HepG2 (cell line): ENCODE results near the gene RNF40. TPM values are rescaled to one million over a fixed set of nuclear protein-coding genes. Genes with fewer than 3 reads are reported as not detected.

Experiments
- AFF4 ChIP-seq: sonication (generic); formaldehyde crosslinking; IDR thresholded peaks from 2 replicates; pipeline ENCODE4 v1.4.0; 2020; ENCODE audit warnings: missing genetic modification reagents
- BHLHE40 ChIP-seq: IDR thresholded peaks from 2 replicates; pipeline ENCODE4 v1.6.1; 2011; ENCODE audit warnings: low read length, improper control_type of control experiment
- BORCS8-MEF2B ChIP-seq: sonication (generic); formaldehyde crosslinking; IDR thresholded peaks from 2 replicates; pipeline ENCODE4 v1.8.0; 2022; ENCODE audit warnings: mild to moderate bottlenecking, missing genetic modification reagents
- CENPT ChIP-seq: sonication (generic); formaldehyde crosslinking; IDR thresholded peaks from 2 replicates; pipeline ENCODE4 v1.8.0; 2022; ENCODE audit warnings: low read depth, mild to moderate bottlenecking, moderate library complexity, missing genetic modification reagents
- CERS6 ChIP-seq: sonication (generic); formaldehyde crosslinking; IDR thresholded peaks from 2 replicates; pipeline ENCODE4 v1.5.0; 2020; ENCODE audit warnings: missing genetic modification reagents
- DNMT3B ChIP-seq: conservative IDR thresholded peaks from 2 replicates; pipeline ENCODE4 v1.6.1; 2016; ENCODE audit warnings: missing biosample characterization, control low read depth
- ETV6 ChIP-seq: sonication (generic); formaldehyde crosslinking; conservative IDR thresholded peaks from 2 replicates; pipeline ENCODE4 v1.4.0; 2020; ENCODE audit warnings: missing genetic modification reagents
- GATAD1 ChIP-seq: IDR thresholded peaks from 2 replicates; pipeline ENCODE4 v1.6.1; 2016; ENCODE audit warnings: missing genetic modification reagents, missing compliant biosample characterization
- KDM2A ChIP-seq: sonication (generic); formaldehyde crosslinking; IDR thresholded peaks from 2 replicates; pipeline ENCODE4 v1.4.0; 2020; ENCODE audit warnings: low read depth, missing genetic modification reagents, borderline replicate concordance
- KMT2A ChIP-seq: sonication (generic); formaldehyde crosslinking; IDR thresholded peaks from 2 replicates; pipeline ENCODE4 v1.4.0; 2020; ENCODE audit warnings: missing genetic modification reagents
- NONO ChIP-seq, 2 experiments: fragments of 450-650 bp in 1 of 2; sonication (generic) in 1 of 2; formaldehyde crosslinking in 1 of 2; IDR thresholded peaks in 1 of 2; conservative IDR thresholded peaks in 1 of 2; 2 replicates each; pipeline versions ENCODE4 v1.6.1 to v1.8.0; 2017 to 2022; ENCODE audit warnings: mild to moderate bottlenecking in 1 of 2, missing genetic modification reagents in 1 of 2, moderate library complexity in 1 of 2
- RARA ChIP-seq: IDR thresholded peaks from 2 replicates; pipeline ENCODE4 v1.6.1; 2016; ENCODE audit warnings: missing genetic modification reagents, missing compliant biosample characterization
- RFX5 ChIP-seq: IDR thresholded peaks from 2 replicates; pipeline ENCODE4 v1.6.1; 2011; ENCODE audit warnings: low read depth, low read length, improper control_type of control experiment
- RXRB ChIP-seq: IDR thresholded peaks from 2 replicates; pipeline ENCODE4 v1.6.1; 2016; ENCODE audit warnings: borderline replicate concordance, missing genetic modification reagents, missing compliant biosample characterization
- SMAD1 ChIP-seq: sonication (generic); formaldehyde crosslinking; IDR thresholded peaks from 2 replicates; pipeline ENCODE4 v1.4.0; 2020; ENCODE audit warnings: missing genetic modification reagents, low read depth, mild to moderate bottlenecking, borderline replicate concordance
- TBL1XR1 ChIP-seq: fragments of 150-350 bp; IDR thresholded peaks from 2 replicates; pipeline ENCODE4 v1.6.1; 2014; ENCODE audit warnings: borderline replicate concordance, low read length; ENCODE audit not compliant: partially characterized antibody
- TFDP2 ChIP-seq: sonication (generic); formaldehyde crosslinking; IDR thresholded peaks from 2 replicates; pipeline ENCODE4 v1.4.0; 2020; ENCODE audit warnings: missing genetic modification reagents
- ZNF232 ChIP-seq: sonication (generic); formaldehyde crosslinking; IDR thresholded peaks from 2 replicates; pipeline ENCODE4 v1.4.0; 2020; ENCODE audit warnings: missing genetic modification reagents, borderline replicate concordance
- ZNF234 ChIP-seq: sonication (generic); formaldehyde crosslinking; conservative IDR thresholded peaks from 2 replicates; pipeline ENCODE4 v1.5.1; 2020; ENCODE audit warnings: mild to moderate bottlenecking, missing genetic modification reagents
- ZNF335 ChIP-seq: sonication (generic); formaldehyde crosslinking; IDR thresholded peaks from 2 replicates; pipeline ENCODE4 v1.4.0; 2020; ENCODE audit warnings: missing genetic modification reagents
- ZNF34 ChIP-seq: sonication (generic); formaldehyde crosslinking; IDR thresholded peaks from 2 replicates; pipeline ENCODE4 v1.4.0; 2020; ENCODE audit warnings: mild to moderate bottlenecking, missing genetic modification reagents, borderline replicate concordance
- ZNF569 ChIP-seq: sonication (generic); formaldehyde crosslinking; IDR thresholded peaks from 2 replicates; pipeline ENCODE4 v1.5.0; 2020; ENCODE audit warnings: mild to moderate bottlenecking, missing genetic modification reagents, moderate library complexity, borderline replicate concordance
- ZNF768 ChIP-seq: sonication (generic); formaldehyde crosslinking; IDR thresholded peaks from 2 replicates; pipeline ENCODE4 v1.4.0; 2020; ENCODE audit warnings: missing genetic modification reagents
- polyA plus RNA-seq, 8 experiments: library from polyadenylated mRNA; depleted of rRNA in 3 of 8; stranded (reverse) in 7 of 8; unstranded in 1 of 8; fragments of >200 nt; fragmentation: Illumina TruSeq in 4 of 8; extraction: Trizol in 4 of 8; gene quantifications; 2 replicates each; pipeline versions ENCODE4 v1.2.1 to v1.2.3, GENCODE V29; 2011 to 2016; ENCODE audit warnings: low read depth in 4 of 8, missing spikeins in 1 of 8, mixed read lengths in 1 of 8; ENCODE audit not compliant: insufficient read depth in 1 of 8
- total RNA-seq, 5 experiments: library from RNA; depleted of rRNA; stranded (reverse); fragments of >200 nt; fragmentation: Illumina TruSeq; extraction: Trizol; gene quantifications; 2 replicates each; pipeline ENCODE4 v1.2.3, GENCODE V29; 2016; ENCODE audit warnings: low read depth in 1 of 5

RNF40 gene
- total and polyA plus RNA-seq, 2 of the 13 experiments (the other 11 are each of a cell fraction or from before 2014, with no cell fraction given): 84.0 to 85.6 TPM

GRCh38 chr16:30786936-30787612, 25.0 kb downstream of the RNF40 start, which contains the start of gene ZNF629 (continued):
- TF ChIP-seq ZNF569 (CRISPR knock-in tag): 0 out of 2 replicates have a peak, but pooled peaks have one; percentile 62
- TF ChIP-seq BORCS8-MEF2B: peak; percentile 79; the same call in 1 of the 2 replicates
- TF ChIP-seq RXRB (CRISPR knock-in tag): peak; percentile 61
- peak; percentile 91 for TF ChIP-seq KDM2A (CRISPR knock-in tag)
- TF ChIP-seq ZNF234 (CRISPR knock-in tag): no peak
- peak; percentile 93 for TF ChIP-seq GATAD1 (CRISPR knock-in tag)
- peak; percentile 35; the same call in 1 of the 2 replicates for TF ChIP-seq BHLHE40
- TF ChIP-seq DNMT3B: peak; percentile 93
- peak; percentile 47 for TF ChIP-seq TBL1XR1
- TF ChIP-seq CERS6 (CRISPR knock-in tag): no peak
- TF ChIP-seq CENPT (CRISPR knock-in tag): no peak; the same call in 1 of the 2 replicates
- peak; percentile 57 for TF ChIP-seq AFF4
- no peak for TF ChIP-seq ZNF34 (CRISPR knock-in tag)
- no peak; the same call in 1 of the 2 replicates for TF ChIP-seq RFX5
- peak; percentile 88 for TF ChIP-seq ZNF335 (CRISPR knock-in tag)
- TF ChIP-seq KMT2A: peak; percentile 58; the same call in 1 of the 2 replicates
- TF ChIP-seq TFDP2 (CRISPR knock-in tag): peak; percentile 35; the same call in 1 of the 2 replicates
- TF ChIP-seq ETV6 (CRISPR knock-in tag): peak; percentile 82
- TF ChIP-seq ZNF232: no peak; the same call in 1 of the 2 replicates
- TF ChIP-seq SMAD1 (CRISPR knock-in tag): no peak
- TF ChIP-seq RARA (CRISPR knock-in tag): peak; percentile 58
- no peak for TF ChIP-seq NONO (IDR thresholded peaks at IDR 0.05)
- TF ChIP-seq NONO (CRISPR knock-in tag; conservative IDR thresholded peaks at IDR 0.05): peak; percentile 79; the same call in 1 of the 2 replicates
- peak; percentile 77 for TF ChIP-seq ZNF768 (CRISPR knock-in tag)
